ENCODE data around the gene CTNNA3. TPM values are rescaled to one million over a fixed set of nuclear protein-coding genes. Genes with fewer than 3 reads are reported as not detected.

Gene CTNNA3
- total RNA-seq, 2 donors from 2014 or later = 3.2 to 7.2 TPM

GRCh38 chr10:66021423-66021822 is 1674.6 kb downstream of the CTNNA3 start:
- Histone ChIP-seq H3K27me3 (ENCODE audit: control insufficient read depth, insufficient read depth, low read length, poor library complexity, severe bottlenecking) (no peaks in the 10 kb centered on the region), H3K36me3 (ENCODE audit: control insufficient read depth, insufficient read depth, low read length) (no peaks in the 10 kb centered on the region), H3K4me3 (ENCODE audit: low read length) (no peak overlapping the region), H3K4me1 (ENCODE audit: control insufficient read depth, insufficient read depth, low read length) (no peaks in the 10 kb centered on the region), H3K9ac (ENCODE audit: extremely low read depth, low read length, poor library complexity, severe bottlenecking) (no peak overlapping the region), H3K9me3 (ENCODE audit: control insufficient read depth, low read length) (no peaks in the 10 kb centered on the region), H3K27ac (ENCODE audit: low read depth, low read length) (no peak overlapping the region)
- Mint-ChIP-seq H3K4me1 (no peaks in the 10 kb centered on the region), H3K36me3 (ENCODE audit: low read depth) (no peaks in the 10 kb centered on the region), H3K27me3 (ENCODE audit: insufficient read depth) (no peaks in the 10 kb centered on the region), H3K4me3 (no peak overlapping the region), H3K9me3 (no peaks in the 10 kb centered on the region), H3K27ac (no peak overlapping the region)
- no peak for TF ChIP-seq CTCF (conservative IDR thresholded peaks at IDR 0.05)
- WGBS, 2 experiments (ENCODE audit: insufficient coverage in 1 of 2, insufficient read length in 1 of 2) = 100% methylated on average over 1 of the region's 2 CpGs; no CpG with 5 or more reads in 1 of the 2 experiments
- DNase-seq = no peak

DNA sequence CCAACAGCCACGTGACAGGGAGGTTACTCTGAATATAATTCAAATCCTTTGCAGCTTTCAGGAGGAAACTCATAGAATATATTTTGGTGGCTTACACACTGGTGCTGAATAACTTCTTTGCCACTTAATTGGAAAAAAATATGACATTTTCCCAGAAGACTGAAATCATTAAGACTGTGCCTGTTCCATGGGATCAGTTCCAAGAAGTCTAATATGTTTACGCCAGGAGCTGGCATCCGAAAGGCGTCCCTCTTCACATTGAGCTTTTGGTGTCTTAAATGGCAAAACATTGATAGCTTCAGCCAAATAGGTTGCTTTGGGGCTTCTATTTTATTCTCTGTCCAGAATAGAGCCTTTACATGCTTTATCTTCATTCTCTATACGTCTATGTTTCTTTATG is 1687.8 kb downstream of the CTNNA3 start:
- Histone ChIP-seq H3K36me3 (ENCODE audit: control insufficient read depth, insufficient read depth, low read length) (no peaks in the 10 kb centered on the region), H3K9ac (ENCODE audit: extremely low read depth, low read length, poor library complexity, severe bottlenecking) (no peak overlapping the region), H3K4me1 (ENCODE audit: control insufficient read depth, insufficient read depth, low read length) (no peaks in the 10 kb centered on the region), H3K27me3 (ENCODE audit: control insufficient read depth, insufficient read depth, low read length, poor library complexity, severe bottlenecking) (no peaks in the 10 kb centered on the region), H3K9me3 (ENCODE audit: control insufficient read depth, low read length) (no peaks in the 10 kb centered on the region), H3K27ac (ENCODE audit: low read depth, low read length) (no peak overlapping the region), H3K4me3 (ENCODE audit: low read length) (no peak overlapping the region)
- H3K27ac Mint-ChIP-seq = no peak overlapping the region
- TF ChIP-seq CTCF (conservative IDR thresholded peaks at IDR 0.05) = no peak
- no peaks in the 10 kb centered on the region for H3K9me3 Mint-ChIP-seq
- no peaks in the 10 kb centered on the region for H3K4me1 Mint-ChIP-seq
- DNase-seq = no peak
- H3K36me3 Mint-ChIP-seq (ENCODE audit: low read depth) = no peaks in the 10 kb centered on the region
- no peak overlapping the region for H3K4me3 Mint-ChIP-seq
- no peaks in the 10 kb centered on the region for H3K27me3 Mint-ChIP-seq (ENCODE audit: insufficient read depth)
- WGBS, 2 experiments (ENCODE audit: insufficient coverage in 1 of 2, insufficient read length in 1 of 2) = 90 to 97% methylated on average over 4 to 5 of the region's 5 CpGs

DNA sequence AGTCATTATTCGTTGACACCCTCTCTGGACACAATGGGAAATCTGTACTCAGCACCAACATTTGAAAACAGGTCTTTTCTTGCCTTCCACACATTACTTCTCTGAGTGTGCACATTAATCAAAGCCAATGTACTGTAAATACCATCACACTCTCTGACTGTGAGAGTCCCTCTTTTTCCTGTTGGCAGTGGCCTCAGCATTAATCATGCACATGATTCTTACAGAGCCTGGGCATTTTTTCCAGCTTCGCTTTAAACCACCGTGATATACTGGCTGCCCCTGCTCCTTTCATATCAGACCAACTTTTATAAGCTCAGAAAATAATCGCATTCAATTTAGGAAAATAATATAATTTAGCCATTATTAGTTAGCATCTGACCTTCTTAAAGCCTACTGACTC is 1689.6 kb downstream of the CTNNA3 start:
- H3K36me3 ChIP-seq (ENCODE audit: control insufficient read depth, insufficient read depth, low read length) = no peaks in the 10 kb centered on the region
- Mint-ChIP-seq H3K4me1 (no peaks in the 10 kb centered on the region), H3K36me3 (ENCODE audit: low read depth) (no peaks in the 10 kb centered on the region), H3K27me3 (ENCODE audit: insufficient read depth) (no peaks in the 10 kb centered on the region), H3K27ac (no peak overlapping the region), H3K4me3 (no peak overlapping the region), H3K9me3 (no peaks in the 10 kb centered on the region)
- no peaks in the 10 kb centered on the region for H3K4me1 ChIP-seq (ENCODE audit: control insufficient read depth, insufficient read depth, low read length)
- no peak overlapping the region for H3K4me3 ChIP-seq (ENCODE audit: low read length)
- no peak for TF ChIP-seq CTCF (conservative IDR thresholded peaks at IDR 0.05)
- WGBS, 2 experiments (ENCODE audit: insufficient coverage in 1 of 2, insufficient read length in 1 of 2) = 40 to 75% methylated on average over 1 to 4 of the region's 4 CpGs
- H3K27ac ChIP-seq (ENCODE audit: low read depth, low read length) = no peak overlapping the region
- no peaks in the 10 kb centered on the region for H3K9me3 ChIP-seq (ENCODE audit: control insufficient read depth, low read length)
- no peak for DNase-seq
- no peaks in the 10 kb centered on the region for H3K27me3 ChIP-seq (ENCODE audit: control insufficient read depth, insufficient read depth, low read length, poor library complexity, severe bottlenecking)
- H3K9ac ChIP-seq (ENCODE audit: extremely low read depth, low read length, poor library complexity, severe bottlenecking) = no peak overlapping the region
